ENCODE data around the gene BICDL1.

The BICDL1 gene

DNA sequence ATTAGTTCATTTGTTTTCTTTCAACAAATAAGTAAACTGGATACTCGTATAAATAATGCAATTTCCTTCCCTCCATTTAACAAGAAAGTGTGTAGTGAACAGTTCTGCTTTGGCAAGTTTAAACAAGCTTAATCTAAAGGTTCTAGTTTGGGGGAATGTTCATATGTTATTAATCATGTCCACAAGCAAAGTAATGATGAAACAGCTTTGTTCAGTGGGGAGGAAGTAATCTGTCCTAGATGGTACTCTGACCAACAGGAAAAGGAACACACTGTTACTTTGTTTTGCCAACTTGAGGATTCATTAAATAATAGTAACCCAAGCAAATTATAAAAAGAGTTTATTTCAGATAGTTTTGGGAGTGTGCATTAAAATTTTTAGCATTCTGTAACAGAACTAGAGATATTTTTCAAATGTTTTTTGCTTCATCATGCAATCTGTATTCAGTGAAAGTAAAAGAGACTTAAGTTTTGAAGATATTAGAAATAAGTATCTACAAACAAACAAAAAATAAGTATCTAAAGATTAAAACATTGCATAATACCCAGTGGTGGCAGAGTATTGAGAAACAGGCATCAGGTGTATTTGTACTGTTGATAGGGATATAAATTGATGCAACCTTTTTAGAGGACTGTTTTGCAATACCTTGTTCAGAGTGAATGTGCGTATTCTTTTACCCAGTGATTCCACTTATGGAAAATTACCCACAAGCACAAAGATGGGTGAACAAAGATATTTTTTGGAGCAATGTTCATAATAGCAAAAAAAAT, 66.4 kb downstream of the BICDL1 start:
- DNase-seq: no peak

GRCh38 chr12:120056739-120057138, 67.7 kb downstream of the BICDL1 start:
- no peak for DNase-seq

- DNase-seq: no peak
Measured at GRCh38 chr12:120060196-120060595, 71.2 kb downstream of the BICDL1 start.

GRCh38 chr12:120060717-120061116, 71.7 kb downstream of the BICDL1 start:
- DNase-seq: no peak

DNA sequence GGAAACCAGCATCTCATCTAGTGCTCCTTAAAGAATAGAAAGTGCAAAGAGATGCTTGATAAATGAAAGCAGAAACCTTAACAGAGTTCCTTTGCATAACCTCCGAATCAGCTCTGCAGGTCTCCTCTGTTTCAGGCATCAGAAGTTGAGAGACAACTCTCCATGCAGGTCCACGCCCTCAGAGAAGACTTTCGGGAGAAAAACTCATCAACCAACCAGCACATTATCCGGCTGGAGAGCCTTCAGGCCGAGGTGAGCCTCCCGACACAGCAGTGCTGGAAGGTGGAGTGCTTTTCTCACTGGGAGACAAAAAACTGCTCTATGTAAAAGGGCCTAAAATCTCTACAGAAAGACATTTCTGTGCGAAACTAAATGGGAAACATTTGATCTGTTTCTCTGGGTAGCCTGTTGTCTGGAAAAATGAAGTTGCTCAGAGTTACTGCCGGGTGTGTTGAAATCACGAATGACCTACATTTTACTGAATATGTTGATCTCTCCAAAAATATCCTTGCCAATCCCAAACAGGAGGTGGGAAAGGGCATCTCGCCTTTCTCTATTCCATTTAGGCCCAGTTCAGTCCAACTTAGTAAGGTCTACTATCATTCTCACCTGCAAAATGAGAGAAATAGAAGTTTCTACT, 72.7 kb downstream of the BICDL1 start:
- no peak for DNase-seq

DNA sequence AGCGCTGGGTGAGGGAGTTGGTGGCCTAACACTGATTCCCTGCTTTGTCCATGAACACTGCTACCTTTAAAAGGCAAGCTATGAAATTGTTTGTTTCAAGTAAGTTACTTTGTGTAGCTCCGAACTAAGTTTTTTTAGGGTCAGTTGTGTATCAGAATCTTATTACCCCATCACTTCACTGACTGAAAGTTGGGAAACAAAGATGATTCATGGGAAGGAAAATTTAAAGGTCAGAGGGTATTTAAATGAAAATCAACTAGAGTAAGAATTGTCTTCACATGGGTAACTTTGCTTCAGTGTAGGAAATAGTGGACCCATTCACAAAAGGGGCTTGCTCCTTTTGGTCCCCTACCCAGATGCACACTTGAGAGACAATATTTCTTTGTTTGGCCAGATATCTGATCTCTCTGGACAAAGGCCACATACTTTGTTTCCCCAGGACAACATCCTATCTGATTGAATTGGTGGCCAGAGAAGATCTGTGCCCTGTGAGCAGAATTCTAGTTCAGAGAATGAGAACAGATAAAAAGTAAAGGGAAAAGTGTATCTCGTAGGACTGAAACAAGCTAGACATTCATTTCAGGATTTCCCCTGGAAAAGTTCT, 74.0 kb downstream of the BICDL1 start:
- no peak for DNase-seq

- DNase-seq: no peak
Measured at GRCh38 chr12:120064054-120064940, 75.3 kb downstream of the BICDL1 start.

DNA sequence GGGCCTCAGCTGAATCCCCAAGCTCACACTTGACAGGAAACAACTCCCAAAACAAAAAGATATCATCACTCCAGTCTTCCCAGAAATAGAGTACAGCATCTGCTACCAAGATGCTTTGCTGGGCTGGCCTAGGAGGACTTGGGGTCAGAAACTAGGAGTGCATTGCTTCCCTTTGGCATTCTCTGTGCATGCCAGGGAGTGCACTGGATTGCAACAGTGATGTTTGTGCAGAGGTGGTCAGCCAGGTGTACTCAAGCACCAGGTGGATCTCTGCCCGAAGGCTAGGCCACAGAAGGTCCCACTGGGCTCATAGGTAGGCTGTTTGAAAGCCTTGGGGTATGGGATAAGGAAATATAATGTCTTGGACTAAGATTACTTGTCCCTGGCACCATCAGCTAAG, 76.4 kb downstream of the BICDL1 start:
- no peak for DNase-seq

DNA sequence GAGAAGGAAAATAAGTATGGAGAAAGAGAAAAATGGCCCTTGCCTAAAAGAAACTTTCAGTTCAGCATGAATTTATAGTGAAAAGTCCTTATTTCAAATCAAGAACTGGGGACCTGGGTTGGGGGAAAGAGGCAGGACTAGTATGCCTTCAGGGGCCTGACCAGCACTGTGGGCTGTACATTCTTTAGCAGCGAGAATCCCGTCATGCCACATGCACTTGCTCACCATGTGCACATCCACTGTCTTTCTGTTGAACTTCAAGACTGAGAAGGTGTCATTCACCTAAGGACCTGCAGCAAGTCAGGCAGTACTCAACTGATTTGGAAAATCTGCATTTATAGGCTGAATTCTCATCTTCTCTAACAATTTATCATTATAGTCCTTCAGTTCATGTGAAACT, 77.3 kb downstream of the BICDL1 start:
- no peak for DNase-seq

- DNase-seq: no peak
Measured at GRCh38 chr12:120067084-120067869, 78.2 kb downstream of the BICDL1 start.

DNA sequence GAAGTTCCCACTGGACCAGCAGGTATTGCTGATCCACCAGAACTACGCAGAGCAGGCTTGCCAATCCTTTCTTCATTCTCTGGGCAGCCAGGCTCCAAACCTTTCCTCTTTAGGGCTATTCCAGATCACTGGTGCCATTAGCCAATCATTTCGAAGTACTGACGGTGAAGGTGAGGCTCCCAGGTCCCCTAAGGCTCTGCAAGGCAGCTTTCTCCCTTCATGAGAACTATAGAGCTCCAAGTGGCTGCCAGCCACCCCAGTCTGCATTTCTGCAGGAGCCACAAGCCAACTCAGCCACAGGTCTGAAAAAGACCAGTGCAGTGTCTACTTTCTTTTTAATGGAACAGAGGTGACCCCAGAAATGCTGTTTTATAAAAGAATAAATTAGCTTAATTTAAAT, 78.9 kb downstream of the BICDL1 start:
- no peak for DNase-seq

DNA sequence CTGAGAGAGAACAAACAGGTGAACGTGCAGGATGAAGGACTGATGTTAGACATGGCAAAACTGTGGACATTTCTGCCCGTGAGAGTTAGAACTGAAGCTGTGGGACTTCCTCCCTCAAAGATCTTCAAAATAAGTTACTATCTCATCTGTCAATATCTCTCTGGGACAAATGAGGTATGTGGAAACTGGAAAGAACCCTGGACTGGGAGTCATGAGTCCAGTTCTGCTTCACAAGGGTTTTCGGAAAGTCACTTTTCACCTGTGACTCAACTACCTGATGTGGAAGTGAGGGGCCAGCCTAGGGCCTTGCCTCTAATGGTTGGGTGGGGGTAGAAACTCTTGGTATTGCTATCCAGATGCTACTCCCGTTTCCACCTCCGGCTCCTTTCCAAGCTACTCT, 80.2 kb downstream of the BICDL1 start:
- no peak for DNase-seq

GRCh38 chr12:120071493-120072020, 82.5 kb downstream of the BICDL1 start:
- no peak for DNase-seq

- DNase-seq: no peak
Measured at GRCh38 chr12:120072472-120073249, 83.6 kb downstream of the BICDL1 start.

DNA sequence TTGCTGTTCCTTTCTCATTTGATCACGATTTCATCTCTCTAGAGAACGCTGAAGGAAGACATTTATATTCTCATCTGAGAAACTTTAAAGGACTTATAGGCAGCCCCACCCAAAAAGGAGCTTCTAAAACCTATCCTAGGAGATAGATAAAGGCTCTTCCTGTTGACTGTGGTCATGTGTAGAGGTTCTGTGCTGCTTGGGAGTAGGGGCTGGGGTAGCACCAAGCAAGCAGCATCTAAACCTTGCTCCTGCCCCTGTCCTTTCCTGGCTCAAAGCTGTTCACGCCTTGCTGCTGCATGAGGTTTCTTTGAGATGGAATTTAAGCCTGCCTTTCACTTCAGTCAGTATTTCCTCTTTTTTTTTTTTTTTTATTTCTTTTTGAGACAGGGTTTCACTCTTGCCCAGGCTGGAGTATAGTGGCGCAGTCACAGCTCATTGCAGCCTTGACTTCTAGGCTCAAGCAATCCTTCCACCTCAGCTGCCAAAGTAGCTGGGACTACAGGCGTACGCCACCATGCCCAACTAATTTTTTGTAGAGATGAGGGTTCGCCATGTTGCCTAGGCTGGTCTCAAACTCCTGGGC, 86.1 kb downstream of the BICDL1 start:
- DNase-seq: no peak

DNA sequence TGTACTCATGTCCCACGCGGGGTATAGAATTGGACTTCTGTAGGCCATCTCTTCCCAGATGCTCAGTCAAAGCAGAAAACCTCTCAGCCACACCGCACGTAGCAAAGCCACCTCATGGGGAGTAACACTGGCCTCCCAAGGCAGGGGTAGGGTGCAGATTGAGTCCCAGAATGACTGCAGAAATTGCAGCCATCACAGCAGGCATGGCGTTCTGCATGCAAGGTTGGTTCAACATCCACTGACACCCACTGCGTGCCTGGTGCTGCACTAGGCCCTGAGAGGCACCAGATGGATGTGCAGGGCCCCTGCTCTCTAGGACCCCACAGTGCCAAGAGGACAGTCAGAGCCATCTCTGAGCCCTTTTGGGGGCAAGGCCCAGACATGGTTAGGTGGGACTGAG, 87.6 kb downstream of the BICDL1 start:
- no peak for DNase-seq

DNA sequence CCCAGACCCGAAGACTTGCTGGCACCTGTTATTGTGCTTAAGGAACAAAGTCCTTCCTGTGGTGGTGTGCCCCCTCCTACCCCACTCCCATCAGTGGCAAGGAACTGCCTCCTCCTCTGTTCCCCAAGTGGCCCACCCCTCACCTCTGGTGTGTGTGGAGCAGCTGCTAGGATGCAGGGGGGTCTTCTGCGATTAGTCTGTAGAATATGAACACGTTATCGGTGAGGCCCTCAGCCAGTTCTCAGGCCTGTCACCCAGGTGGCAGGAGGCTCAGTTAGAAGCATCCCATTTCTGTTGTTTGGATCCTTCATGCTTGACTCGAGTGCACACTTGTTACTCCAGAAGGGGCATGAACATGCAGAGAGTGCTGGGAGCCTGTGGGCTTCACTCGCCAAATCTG, 88.2 kb downstream of the BICDL1 start:
- DNase-seq: no peak

- no peak for DNase-seq
Measured at GRCh38 chr12:120078868-120079267, 89.8 kb downstream of the BICDL1 start.

- DNase-seq: no peak
Measured at GRCh38 chr12:120079411-120080400, 90.7 kb downstream of the BICDL1 start.

- no peak for DNase-seq
Measured at GRCh38 chr12:120081641-120082040, 92.6 kb downstream of the BICDL1 start.

Measured in stimulated activated CD4-positive, alpha-beta T cell treated with anti-CD3 and anti-CD28 coated beads, Interleukin-1b, Interleukin-23, amount 100 ng/mL, for 48 hours (primary cell).